ENCODE data around the gene TRIM17.

DNA sequence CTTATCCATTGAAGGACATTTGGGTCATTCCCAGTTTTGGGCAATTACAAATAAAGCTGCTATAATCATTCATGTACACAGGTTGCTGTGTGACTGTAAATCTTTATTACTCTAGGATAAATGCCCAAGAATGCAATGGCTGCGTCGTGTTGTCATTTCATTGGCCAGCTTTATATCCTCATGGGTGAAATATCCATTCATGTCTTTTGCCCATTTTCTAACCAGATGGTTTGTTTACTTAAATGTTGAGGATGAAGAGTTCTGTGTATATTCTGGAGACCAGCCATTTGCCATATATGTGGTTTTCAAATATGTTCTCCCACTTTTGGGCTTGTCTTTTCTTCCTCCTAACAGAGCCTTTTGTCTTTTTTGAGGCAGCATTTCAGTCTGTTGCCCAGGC, 35.3 kb downstream of the TRIM17 start:
- TF ChIP-seq, protein P1, sequence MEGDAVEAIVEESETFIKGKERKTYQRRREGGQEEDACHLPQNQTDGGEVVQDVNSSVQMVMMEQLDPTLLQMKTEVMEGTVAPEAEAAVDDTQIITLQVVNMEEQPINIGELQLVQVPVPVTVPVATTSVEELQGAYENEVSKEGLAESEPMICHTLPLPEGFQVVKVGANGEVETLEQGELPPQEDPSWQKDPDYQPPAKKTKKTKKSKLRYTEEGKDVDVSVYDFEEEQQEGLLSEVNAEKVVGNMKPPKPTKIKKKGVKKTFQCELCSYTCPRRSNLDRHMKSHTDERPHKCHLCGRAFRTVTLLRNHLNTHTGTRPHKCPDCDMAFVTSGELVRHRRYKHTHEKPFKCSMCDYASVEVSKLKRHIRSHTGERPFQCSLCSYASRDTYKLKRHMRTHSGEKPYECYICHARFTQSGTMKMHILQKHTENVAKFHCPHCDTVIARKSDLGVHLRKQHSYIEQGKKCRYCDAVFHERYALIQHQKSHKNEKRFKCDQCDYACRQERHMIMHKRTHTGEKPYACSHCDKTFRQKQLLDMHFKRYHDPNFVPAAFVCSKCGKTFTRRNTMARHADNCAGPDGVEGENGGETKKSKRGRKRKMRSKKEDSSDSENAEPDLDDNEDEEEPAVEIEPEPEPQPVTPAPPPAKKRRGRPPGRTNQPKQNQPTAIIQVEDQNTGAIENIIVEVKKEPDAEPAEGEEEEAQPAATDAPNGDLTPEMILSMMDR (IDR thresholded peaks at IDR 0.05; ENCODE audit: insufficient read depth, low read depth, low read length), result no peak
- no peak for TF ChIP-seq EZH2 (IDR thresholded peaks at IDR 0.05; ENCODE audit: insufficient read depth, low read length)

All from astrocyte (in vitro differentiated cells and primary cell).